HCT116 (cell line): ENCODE results near the gene CALN1.

Source experiments
- CEBPB ChIP-seq: IDR thresholded peaks from 2 replicates; pipeline ENCODE4 v1.6.1; 2012; ENCODE audit warnings: low read depth
- EZH2phosphoT487 ChIP-seq: fragments of 200-600 bp; IDR thresholded peaks from 2 replicates; pipeline ENCODE4 v1.6.1; 2018; ENCODE audit warnings: antibody characterized with exemption, borderline replicate concordance
- FOSL1 ChIP-seq: IDR thresholded peaks from 2 replicates; pipeline ENCODE4 v1.6.1; 2012; ENCODE audit warnings: low read depth
- POLR2A ChIP-seq: IDR thresholded peaks from 2 replicates; pipeline ENCODE4 v1.7.0; 2011; ENCODE audit warnings: borderline replicate concordance; ENCODE audit not compliant: insufficient read depth, insufficient read length; ENCODE audit errors: extremely low read depth
- SIN3A ChIP-seq: IDR thresholded peaks from 2 replicates; pipeline ENCODE4 v1.6.1; 2012; ENCODE audit warnings: low read depth
- TF ChIP-seq, protein P1 (sequence below), 3 experiments: fragments of 200-600 bp in 1 of 3; sonication (generic) in 1 of 3; IDR thresholded peaks in 2 of 3; conservative IDR thresholded peaks in 1 of 3; 2 replicates each; pipeline ENCODE4 v1.5.1; 2012 to 2017; ENCODE audit warnings: low read depth in 2 of 3, low read length in 2 of 3, antibody characterized with exemption in 1 of 3, borderline replicate concordance in 1 of 3, control low read depth in 1 of 3, mild to moderate bottlenecking in 1 of 3, mixed read lengths in 1 of 3, mixed run types in 1 of 3, moderate library complexity in 1 of 3; ENCODE audit not compliant: insufficient read depth in 1 of 3

DNA sequence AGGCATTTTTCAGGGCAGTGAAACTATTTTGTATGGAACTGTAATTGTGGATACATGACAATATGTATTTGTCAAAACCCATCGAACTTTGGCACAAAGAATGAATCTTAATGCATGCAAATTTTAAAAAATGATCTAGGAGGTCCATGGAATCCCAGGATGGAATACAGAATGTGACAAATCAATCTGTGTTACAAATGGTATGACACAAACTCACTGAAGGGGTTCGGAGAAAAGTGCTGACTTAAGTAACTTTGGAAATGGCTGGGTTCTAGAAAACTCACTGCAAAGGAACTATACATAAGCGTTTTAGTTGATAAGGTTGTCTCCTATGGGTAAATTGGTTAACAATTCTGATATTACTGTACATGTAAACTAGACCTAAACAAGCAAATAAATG lies 26.0 kb downstream of the CALN1 start:
- TF ChIP-seq, protein P1, sequence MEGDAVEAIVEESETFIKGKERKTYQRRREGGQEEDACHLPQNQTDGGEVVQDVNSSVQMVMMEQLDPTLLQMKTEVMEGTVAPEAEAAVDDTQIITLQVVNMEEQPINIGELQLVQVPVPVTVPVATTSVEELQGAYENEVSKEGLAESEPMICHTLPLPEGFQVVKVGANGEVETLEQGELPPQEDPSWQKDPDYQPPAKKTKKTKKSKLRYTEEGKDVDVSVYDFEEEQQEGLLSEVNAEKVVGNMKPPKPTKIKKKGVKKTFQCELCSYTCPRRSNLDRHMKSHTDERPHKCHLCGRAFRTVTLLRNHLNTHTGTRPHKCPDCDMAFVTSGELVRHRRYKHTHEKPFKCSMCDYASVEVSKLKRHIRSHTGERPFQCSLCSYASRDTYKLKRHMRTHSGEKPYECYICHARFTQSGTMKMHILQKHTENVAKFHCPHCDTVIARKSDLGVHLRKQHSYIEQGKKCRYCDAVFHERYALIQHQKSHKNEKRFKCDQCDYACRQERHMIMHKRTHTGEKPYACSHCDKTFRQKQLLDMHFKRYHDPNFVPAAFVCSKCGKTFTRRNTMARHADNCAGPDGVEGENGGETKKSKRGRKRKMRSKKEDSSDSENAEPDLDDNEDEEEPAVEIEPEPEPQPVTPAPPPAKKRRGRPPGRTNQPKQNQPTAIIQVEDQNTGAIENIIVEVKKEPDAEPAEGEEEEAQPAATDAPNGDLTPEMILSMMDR (IDR thresholded peaks at IDR 0.05 in 2 of 3, conservative IDR thresholded peaks at IDR 0.05 in 1 of 3; ENCODE audit: borderline replicate concordance in 1 of 3, insufficient read depth in 1 of 3, low read depth in 2 of 3, low read length in 2 of 3), result no peak
- TF ChIP-seq SIN3A (no peak), CEBPB (no peak), POLR2A (no peak), FOSL1 (no peak), EZH2phosphoT487 (no peak)
